GM21515 (cell line): ENCODE measurements around the gene SUPT3H.
"Not testable (repeated sequence)": the region's sequence is repeated elsewhere in the genome, so short reads cannot be mapped to it uniquely, and the experiment has no call there.

Source experiments
- ATAC-seq: cut with Tn5 transposase; IDR thresholded peaks from one replicate; pipeline ENCODE4 v1.9.1; 2021; ENCODE audit not compliant: unreplicated experiment

SUPT3H gene

DNA sequence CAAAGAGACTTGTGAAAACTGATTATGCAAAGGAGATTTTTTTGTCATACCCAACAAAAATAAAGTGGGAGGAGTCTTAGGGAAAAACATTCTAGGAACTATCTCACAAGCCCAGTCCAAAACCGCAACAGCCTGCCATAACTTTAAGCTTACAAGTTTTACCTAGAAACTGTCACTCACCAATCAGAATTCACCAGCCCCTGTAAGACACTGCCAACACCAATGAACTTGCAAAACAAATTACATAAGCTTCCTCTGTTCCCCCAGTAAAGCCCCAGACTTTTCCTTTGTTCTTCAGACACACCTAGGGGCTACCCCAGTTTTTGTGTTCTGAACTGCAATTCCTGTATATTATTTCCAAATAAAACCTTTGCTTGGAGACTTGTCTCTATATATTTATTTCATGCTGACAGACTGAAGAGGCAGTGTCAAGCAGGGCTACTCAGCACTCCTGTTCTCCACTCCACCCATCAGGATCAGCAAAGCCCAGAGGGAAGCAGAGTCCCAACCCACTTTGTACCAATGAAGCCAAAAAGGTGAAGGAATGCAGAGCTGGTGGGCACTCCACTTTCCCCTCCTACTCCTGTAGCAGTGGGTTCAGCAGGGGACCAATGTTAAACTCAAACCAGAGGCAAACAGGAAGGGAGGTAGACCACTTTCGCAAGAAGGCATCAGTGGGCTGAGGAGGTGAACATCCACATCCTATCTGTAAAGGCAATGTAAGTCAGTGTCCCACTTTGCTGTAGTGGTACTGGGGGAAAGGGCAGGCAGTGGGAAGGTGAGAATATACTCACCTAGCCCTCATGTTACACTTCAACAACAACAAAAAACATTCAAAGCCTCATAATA lies 192.1 kb downstream of the SUPT3H start:
- ATAC-seq = no peak

DNA sequence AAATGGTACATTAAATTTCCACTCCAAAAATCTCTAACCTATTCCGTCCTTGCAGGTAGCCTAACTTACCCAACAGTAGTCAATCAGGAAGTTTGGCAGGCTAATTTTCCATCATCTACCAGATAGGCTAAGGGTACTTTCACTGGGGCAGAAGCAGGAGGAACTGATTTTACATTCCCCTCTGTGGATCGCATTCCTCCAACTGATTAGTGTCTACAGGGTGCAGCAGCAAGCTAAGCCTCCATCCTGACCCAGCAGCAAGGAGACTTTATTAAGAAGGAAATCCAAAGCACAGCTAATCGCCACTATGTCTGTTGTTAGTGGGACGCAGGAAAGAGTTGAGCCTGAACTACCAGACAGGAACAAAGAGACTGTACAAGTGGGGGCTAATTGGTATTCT lies 192.8 kb downstream of the SUPT3H start:
- ATAC-seq = no peak

DNA sequence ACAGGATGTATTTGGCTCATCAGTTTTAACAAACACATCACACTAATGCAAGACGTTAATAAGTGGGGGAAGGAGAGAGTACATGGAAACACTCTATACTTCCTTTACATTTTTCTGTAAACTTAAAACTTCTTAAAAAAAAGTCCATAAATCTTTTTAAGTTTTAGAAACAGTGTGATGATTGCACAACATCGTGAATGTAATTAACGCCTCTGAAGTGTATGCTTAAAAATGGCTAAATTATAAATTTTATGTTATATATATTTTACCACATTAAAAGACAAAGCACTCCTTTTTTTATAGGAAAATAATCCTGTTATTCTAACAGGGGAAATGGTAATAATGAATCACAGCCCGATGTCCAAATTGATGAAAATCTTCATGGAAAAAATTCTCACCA lies 193.7 kb downstream of the SUPT3H start:
- ATAC-seq = no peak

DNA sequence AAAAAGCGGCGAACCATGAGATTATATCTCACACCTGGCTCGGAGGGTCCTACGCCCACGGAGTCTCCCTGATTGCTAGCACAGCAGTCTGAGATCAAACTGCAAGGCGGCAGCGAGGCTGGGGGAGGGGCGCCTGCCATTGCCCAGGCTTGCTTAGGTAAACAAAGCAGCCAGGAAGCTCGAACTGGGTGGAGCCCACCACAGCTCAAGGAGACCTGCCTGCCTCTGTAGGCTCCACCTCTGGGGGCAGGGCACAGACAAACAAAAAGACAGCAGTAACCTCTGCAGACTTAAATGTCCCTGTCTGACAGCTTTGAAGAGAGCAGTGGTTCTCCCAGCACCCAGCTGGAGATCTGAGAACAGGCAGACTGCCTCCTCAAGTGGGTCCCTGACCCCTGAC lies 201.4 kb downstream of the SUPT3H start:
- ATAC-seq = not testable (repeated sequence)

DNA sequence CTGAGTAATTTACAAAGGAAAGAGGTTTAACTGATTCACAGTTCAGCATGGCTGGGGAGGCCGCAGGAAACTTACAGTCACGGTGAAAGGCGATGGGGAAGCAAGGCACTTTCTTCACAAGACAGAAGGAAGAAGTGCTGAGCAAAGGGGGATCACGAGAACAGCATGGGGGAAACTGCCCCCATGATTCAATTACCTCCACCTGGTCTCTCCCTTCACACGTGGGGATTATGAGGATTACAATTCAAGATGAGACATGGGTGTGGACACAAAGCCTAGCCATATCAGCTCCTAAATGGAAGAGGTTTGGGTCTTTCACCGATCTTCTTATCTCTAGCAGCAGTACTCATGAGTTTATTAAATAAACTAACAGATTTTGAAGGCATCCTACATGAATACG lies 202.5 kb downstream of the SUPT3H start:
- ATAC-seq = no peak

DNA sequence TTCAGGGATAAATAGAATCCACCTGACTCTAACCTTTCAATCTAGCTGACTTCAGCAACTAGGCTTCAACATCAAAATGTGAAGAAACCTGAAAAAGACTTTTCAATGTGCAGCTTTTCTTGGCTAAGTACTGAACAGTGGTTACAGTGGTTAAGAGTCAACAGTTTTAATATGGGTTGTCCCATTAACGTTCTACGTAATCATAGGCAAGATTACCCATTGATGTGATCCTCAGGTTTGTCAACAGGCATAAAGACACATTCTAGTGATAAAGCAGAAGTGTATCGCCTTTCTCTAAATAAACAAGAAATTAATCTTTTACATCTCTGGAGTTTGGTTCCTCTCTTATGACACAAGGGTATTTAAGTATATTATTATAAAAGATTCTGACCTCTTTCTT lies 203.7 kb downstream of the SUPT3H start:
- ATAC-seq = no peak

DNA sequence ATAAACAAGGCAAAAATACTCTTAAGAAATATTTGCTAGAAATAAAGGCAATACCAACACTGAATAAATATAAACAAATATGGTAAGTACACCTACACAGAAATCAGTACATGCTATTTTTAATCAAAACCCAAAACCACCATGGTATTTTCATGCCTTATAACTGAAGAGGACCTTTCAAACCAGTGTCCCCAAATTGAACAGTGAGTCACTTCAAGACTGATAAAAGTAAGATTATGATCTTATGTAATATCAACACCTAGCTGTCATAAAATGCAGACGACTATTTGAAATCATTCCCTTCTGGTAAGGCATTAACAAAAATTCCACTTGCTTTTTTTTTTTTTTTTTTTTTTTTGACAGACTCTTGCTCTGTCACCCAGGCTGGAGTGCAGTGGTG lies 206.4 kb downstream of the SUPT3H start:
- ATAC-seq = no peak

DNA sequence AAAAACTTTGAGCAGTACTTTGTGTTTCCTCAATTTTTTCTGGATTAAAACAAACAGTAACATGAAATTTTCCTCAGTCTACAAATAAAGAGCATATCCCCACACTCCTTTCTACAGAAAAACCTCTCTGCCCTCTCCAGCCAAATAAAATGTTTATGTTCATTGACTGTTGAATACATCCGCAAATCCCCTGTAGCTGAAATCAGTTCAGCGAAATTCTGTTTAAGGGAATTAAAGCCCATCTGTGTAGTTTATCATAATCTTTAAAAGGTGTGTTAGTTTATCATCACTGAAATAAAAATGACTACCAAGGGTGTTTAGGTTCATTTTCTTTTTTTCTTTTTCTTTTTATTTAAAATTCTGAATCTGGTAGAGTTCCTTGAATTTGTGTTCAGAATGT lies 207.4 kb downstream of the SUPT3H start:
- no peak for ATAC-seq

DNA sequence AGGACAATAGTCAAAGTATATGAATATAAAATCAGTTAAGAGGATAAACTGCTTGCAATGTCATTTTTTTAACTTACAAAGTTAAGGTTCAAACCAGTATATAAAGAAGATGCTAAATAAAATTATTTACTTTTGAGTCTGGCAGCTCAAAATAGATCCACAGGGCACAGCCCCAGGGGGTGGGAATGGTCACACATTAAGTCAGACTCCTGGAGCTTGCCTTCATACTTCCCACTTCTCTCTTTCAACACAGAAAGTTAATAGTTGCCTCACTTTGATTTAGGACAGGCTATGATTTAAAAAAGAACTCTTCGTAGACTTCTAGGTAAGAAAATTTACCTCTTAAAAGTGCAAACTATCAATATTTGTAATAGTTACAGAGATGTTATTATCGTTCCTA lies 207.9 kb downstream of the SUPT3H start:
- no peak for ATAC-seq

DNA sequence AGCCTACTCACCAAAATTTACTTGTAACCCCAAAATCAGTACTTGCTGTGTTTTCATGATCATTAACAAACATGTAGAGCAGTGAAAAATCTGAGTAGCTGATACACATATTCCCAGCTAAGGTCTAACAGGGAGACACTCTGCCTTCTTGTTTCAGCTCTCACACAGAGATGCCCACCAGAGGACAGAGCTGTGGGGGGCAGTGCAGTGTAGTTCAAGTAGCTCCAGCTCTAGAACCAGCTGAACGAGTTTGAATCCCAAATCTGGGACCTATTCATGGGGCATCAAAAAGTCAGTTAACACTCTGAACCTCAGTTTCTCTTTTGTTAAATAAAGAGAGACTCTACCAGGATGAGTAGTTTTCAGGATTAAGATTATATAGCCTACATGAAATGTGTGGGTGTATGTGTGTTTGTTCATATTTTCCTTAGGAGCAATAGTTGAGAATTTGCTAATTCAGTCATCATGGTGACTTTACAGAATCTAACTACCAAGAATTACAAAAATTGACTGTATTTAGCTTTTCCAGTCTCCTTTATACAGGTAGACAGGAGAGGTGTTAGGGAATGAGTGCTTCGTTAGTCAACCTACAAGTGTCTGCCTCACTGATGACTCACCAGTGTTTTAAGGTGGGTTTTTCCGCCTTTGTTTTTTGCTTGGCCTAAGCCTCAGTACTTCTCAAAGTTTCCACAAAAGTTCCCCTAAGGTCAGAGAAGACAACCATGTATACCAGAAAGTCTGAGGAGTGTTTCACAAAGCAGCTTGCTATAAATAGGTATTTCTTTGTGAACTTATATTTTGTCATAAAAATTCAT lies 213.6 kb downstream of the SUPT3H start:
- no peak for ATAC-seq

DNA sequence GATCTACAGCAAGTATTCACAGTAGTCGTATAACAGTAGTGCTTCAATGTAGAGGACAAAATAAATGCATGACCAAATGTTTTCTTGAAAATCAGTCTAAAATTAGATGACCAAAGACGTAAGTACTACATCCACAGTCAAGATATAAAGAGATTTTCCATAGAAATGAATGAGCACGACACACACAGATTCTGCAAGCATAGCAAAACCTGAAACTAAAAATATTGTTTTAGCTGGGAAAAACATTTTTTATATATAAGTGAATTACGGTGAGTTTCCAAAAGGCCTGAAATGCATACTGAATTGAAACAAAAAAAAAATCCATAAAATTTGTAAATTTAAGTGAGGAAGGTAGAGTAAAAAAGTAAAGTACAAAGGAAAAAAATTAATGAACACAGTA lies 217.4 kb downstream of the SUPT3H start:
- ATAC-seq = no peak

DNA sequence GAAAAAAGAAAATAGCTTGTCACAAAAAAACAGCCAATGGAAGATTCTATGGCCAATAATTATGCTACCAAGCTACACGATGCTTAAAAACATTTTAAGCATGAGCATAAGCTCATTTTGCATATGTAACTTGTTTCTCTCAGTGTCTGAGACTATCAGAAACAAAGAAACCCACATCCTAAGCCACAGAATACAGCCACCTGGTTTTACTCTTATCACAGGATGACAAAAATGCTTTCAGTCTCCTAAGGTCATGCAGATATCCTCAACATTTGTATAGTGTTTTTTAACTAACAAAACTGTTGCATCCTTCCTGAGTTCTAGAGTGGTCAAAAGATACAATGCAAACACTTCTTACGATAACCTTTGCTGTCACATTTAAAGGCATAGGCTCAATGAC lies 221.7 kb downstream of the SUPT3H start:
- ATAC-seq = peak; percentile 99

DNA sequence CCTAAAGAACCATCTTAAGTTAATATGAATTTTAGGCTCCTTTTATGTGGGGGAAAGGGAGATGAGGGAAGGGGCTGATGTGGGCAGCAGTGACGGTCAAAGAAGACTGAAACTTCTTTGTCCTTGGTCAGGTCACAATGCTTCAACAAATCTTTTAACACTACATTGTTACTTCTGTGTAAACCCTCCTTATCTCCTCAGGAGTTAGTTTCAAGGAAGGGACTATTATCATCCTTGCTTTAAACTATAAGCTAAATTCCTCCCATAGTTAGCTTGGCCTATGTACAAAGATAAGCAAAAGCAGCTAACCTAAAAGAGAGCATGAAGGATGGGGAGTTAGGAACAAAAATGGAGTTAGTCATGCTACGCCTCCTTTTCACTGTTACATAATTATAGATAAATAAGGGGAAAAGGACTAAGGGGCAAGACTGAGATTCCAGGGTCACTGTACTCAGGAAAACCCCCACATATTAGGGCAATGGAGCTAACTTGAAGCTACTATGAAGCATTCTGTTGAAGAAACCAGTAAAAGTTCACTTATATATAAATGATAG lies 222.3 kb downstream of the SUPT3H start:
- no peak for ATAC-seq

DNA sequence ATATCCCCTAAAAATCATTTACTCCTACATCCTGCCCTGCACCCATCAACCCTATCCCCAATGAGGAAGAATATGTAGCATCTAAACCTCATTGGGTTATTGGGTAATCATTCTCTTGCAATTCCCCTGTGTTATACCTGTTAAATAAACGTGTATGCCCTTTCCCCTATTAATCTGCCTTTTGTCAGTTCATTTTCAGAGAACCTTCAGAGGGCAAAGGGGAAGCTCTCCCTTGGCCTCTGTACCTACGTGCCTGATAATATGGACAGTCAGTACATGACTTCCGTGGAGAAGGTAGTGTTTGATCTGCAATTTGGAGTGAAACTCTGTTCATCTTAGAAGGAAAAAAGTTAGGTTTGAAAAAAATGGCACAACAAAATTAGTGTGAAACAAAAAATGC lies 223.1 kb downstream of the SUPT3H start:
- no peak for ATAC-seq

DNA sequence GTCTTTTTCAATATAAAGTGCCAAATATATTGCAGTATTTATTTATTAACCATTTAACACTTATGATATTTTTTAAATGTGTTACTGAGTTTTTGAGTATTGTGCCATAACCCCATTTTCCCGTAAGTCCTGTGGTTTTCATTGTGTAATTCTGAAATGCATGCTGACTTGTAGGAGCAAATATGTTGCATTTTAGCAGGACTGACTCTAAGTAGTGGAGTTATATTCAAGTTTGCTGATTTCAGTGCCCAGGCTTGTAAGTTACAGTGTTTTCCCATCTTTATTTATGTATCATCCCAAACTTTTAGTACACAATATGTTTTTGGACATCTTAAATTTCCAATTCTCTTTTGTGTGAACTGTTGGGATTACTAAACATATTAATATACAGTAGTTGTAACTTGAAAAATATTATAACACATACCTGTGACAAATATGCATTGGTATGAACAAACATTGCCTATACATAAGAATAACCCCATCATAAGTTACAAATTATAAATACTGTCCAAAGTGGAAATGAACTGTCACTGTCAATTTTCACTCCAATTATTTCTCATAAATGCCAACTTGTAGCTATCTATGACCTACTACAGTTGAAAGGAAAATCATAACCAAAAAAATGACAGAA lies 228.9 kb downstream of the SUPT3H start:
- ATAC-seq = no peak

DNA sequence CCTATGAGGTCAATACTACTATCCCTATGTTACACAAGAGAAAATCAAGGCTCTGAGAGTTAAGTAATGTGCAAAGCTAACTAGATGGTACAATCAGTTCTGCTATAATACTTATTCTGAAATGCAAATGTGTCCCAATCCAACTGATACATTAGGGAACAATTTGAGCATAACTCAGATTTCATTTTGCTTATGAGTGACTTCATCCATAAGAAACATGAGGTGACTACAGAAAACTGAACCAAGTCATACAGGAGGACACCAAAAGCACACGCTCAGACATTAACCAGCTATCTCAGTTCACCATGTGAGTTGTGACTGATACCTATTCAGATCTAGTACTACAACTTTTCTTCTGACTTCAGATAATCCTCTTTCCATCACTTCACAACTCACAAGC lies 229.5 kb downstream of the SUPT3H start:
- no peak for ATAC-seq

DNA sequence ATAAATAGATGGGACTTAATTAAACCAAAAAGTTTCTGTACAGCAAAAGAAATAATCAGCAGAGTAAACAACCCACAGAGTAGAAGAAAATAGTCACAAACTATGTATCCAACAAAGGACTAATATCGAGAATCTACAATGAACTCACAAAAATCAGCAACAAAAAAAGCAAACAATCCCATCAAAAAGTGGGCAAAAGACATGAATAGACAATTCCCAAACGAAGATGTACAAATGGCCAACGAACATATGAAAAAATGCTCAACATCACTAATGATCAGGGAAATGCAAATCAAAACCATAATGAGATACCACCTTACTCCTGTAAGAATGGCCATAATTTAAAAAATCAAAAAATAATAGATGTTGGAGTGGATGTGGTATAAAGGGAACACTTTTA lies 232.1 kb downstream of the SUPT3H start:
- not testable (repeated sequence) for ATAC-seq

DNA sequence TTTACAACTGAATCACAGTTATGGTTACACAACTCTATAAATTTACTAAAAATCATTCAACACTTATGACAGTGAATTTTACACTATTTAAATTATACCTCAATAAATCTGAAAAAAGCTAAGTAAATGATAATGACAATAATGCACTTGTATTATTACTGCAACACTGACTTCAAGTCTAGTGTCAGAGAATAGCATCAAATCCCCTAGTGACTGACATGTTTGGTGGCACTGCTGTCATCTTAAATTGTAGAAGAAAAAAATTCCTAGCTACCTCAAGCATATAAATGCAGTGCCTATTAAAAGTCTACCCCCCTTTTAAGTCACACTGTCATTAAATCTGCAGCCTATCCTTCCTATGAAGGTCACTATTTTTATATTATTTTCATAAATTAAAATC lies 239.0 kb downstream of the SUPT3H start:
- no peak for ATAC-seq

DNA sequence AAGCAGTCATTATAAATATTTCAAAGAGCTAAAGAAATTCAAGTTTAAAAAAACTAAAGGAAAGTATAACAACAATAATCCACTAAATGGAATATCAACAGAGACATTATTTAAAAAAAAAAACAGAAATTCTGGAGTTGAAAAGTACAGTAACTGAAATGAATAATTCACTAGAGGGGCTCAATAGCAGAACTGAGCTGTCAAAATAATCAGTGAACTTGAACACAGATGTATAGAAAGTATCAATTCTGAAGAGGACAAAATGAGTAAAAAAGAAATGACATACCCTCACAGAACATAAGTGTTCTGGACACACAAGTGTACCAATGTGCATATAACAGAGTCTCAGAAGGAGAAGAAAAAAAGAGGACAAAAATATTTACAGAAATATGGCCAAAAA lies 241.2 kb downstream of the SUPT3H start:
- no peak for ATAC-seq

DNA sequence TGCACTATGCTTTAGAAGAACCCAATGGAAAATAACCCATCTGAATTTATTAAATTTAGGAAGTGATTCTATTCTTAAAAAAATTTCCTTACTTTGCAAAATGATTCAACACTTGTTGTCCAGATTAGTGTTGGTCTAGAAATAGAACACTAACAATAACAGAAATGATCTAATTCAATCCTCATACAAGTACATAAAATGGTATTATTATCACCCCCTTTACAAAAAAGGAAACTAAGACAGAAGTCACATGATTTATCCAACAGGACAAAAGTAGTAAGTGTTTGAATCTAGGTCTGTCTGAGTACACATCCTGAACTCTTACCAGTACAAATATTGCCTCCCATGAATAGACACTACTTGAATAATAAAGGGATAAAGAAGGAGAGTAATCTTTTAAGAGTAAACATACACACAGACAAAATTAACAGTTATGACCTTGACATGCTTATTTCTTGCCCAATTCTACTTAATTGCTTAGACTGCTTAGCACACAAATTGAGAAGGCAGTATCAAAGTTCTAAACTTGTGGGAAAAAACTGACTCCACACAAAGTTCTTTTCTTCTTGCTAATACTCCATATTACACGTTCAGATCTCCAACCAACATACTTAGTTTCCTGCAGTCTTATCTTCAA lies 245.0 kb downstream of the SUPT3H start:
- ATAC-seq = no peak

DNA sequence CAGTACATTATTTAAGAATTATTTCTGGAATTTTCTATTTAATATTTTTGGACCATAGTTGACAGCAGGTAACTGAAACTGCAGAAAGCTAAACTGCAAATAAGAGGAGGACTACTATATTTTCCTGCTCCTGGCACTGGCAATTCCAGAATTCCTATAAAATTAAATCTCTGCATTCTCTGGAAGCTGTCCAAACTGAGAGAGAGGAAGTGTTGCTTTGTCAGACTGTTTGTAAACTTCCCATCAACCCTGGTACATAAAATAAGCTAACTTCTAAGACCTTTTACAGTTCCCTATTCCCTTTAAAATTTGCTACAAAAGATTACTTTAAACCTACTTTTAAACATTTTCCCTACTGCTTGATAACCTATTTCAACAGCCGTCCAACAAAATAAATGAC lies 245.7 kb downstream of the SUPT3H start:
- no peak for ATAC-seq
